GM20000 (cell line): ENCODE measurements around the gene RBM23.
A peak's percentile ranks its signal among the peaks of the same experiment; 100 is the strongest.

Source experiments
- DNase-seq: peaks from one replicate; pipeline ENCODE4 v3.0.0; 2012; ENCODE audit warnings: low spot score
- CTCF ChIP-seq: IDR thresholded peaks from 2 replicates; pipeline ENCODE4 v1.5.1; 2012; ENCODE audit warnings: mild to moderate bottlenecking, control low read depth; ENCODE audit errors: extremely low read depth, missing control alignments

The RBM23 gene

GRCh38 chr14:22892488-22892887 is 26.5 kb downstream of the RBM23 start:
- no peak for DNase-seq
- TF ChIP-seq CTCF, result no peak

GRCh38 chr14:22890416-22890815 is 28.5 kb downstream of the RBM23 start:
- no peak for DNase-seq
- no peak for TF ChIP-seq CTCF

GRCh38 chr14:22888662-22889061 is 30.3 kb downstream of the RBM23 start:
- TF ChIP-seq CTCF, result no peak
- DNase-seq, result no peak

- no peak for TF ChIP-seq CTCF
- DNase-seq, result peak; percentile 68
Observed at GRCh38 chr14:22887990-22888378, 31.0 kb downstream of the RBM23 start.

- peak; percentile 80 for DNase-seq
- TF ChIP-seq CTCF, result no peak
Observed at GRCh38 chr14:22887260-22887989, 31.5 kb downstream of the RBM23 start.

- no peak for TF ChIP-seq CTCF
- peak; percentile 93 for DNase-seq
Observed at GRCh38 chr14:22886500-22887259, 32.3 kb downstream of the RBM23 start.

GRCh38 chr14:22885975-22886374 is 33.0 kb downstream of the RBM23 start:
- no peak for DNase-seq
- TF ChIP-seq CTCF, result no peak
